HS-5 (cell line): Measurements from ENCODE around the gene IL17RE.
A peak's percentile ranks its signal among the peaks of the same experiment; 100 is the strongest.
"Not testable (repeated sequence)": the region's sequence is repeated elsewhere in the genome, so short reads cannot be mapped to it uniquely, and the experiment has no call there.

Experiments used
- DNase-seq: peaks from one replicate; pipeline ENCODE4 v3.0.0-alpha.2; 2012; ENCODE audit warnings: low read depth

Gene IL17RE

DNA sequence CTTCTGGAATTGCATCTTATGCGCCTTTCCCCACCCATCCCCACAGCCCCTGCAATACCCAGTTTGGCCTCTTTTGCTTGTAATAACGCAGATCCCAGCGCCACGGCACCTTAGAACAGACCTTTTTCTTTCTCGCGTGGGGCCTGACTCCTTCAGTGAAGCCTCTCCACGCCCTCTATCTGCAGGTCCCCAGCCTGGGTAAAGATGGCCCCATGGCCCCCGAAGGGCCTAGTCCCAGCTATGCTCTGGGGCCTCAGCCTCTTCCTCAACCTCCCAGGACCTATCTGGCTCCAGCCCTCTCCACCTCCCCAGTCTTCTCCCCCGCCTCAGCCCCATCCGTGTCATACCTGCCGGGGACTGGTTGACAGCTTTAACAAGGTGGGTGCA lies 31.6 kb downstream of the IL17RE start:
- DNase-seq, result no peak

DNA sequence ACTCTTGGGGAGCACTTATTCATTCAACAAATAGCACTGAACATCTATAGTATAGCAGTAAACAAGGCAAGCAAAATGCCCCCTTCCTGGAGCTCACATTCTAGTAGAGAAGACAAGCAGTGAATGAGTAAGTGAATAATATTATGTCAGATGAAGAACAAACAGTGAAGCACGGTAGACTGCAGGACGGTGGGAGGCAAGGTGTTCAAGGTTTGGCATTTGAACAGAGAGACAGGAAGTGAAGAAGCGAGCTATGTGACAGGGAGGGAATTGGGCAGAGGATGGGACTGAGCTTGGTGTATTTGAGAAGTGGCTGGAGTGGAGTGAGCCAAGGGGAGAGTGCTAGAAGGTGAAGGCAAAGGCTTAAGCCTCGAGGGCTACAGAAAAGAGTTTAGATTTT lies 32.3 kb downstream of the IL17RE start:
- no peak for DNase-seq

GRCh38 chr3:9935966-9936510 lies 33.4 kb downstream of the IL17RE start:
- DNase-seq, result no peak

DNA sequence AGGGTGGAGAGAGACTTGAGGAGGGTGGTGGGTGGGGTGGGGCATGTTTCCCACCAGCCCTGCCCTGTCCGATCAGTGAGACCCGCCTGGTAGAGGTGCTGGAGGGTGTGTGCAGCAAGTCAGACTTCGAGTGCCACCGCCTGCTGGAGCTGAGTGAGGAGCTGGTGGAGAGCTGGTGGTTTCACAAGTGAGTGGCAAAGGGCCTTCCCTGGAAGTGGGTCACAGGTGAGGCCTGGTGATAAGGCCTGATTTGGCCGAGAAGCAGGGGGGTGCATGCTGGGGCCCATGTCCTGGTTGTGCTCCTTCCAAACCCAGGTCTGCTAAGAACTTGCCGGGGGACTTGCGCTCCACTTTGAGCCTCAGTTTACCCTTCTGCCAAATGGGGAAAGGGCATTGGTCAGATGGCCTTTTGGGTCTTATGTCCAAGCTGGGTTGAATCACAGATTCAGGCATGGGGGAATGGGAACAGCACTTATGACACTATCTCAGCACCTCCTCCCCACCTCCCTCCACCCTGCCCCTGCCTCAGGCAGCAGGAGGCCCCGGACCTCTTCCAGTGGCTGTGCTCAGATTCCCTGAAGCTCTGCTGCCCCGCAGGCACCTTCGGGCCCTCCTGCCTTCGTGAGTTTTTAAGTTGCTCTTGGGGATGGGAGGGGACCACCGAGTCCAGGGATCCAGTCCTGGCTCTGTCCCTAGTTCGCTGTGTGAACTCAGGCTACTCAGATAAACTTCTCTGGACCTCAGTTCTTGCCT lies 35.0 kb downstream of the IL17RE start:
- no peak for DNase-seq

DNA sequence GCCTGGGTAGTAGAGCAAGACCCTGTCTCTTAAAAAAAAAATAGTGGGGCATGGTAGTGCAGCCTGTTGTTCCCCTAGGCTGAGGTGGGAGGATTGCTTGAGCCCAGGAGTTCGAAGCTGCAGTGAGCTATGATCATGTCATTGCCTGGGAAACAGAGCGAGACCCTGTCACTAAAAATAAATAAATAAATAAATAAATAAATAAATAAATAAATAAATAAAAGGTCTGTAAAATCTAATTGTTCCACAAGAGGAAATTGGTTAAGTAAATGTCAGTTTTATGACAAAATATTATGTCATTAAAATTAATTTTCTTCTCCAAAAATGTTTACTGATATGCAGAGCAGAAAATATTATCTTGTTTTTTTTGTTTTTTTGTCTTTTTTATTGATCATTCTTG lies 36.3 kb downstream of the IL17RE start:
- no peak for DNase-seq

DNA sequence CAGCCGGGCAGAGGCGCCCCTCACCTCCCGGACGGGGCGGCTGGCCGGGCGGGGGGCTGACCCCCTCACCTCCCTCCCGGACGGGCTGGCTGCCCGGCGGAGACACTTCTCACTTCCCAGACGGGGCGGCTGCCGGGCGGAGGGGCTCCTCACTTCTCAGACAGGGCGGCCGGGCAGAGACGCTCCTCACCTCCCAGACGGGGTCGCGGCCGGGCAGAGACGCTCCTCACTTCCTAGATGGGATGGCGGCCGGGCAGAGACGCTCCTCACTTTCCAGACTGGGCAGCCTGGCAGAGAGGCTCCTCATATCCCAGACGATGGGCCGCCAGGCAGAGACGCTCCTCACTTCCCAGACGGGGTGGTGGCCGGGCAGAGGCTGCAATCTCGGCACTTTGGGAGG lies 37.3 kb downstream of the IL17RE start:
- DNase-seq, result not testable (repeated sequence)

DNA sequence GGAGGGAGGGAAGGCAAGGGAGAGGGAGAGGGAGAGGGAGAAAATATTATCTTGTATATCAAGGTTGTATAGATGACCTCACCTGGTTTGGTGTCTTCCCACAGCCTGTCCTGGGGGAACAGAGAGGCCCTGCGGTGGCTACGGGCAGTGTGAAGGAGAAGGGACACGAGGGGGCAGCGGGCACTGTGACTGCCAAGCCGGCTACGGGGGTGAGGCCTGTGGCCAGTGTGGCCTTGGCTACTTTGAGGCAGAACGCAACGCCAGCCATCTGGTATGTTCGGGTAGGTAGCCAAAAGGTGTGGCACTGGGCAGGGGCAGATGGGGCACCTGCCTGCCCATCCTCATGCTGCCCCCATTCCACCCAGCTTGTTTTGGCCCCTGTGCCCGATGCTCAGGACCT lies 38.1 kb downstream of the IL17RE start:
- DNase-seq, result no peak

- DNase-seq, result no peak
Observed at GRCh38 chr3:9942164-9942563, 39.5 kb downstream of the IL17RE start.

- no peak for DNase-seq
Observed at GRCh38 chr3:9942934-9943690, 40.5 kb downstream of the IL17RE start.

- DNase-seq, result no peak
Observed at GRCh38 chr3:9944271-9944670, 41.6 kb downstream of the IL17RE start.

- no peak for DNase-seq
Observed at GRCh38 chr3:9945358-9945757, 42.7 kb downstream of the IL17RE start.

DNA sequence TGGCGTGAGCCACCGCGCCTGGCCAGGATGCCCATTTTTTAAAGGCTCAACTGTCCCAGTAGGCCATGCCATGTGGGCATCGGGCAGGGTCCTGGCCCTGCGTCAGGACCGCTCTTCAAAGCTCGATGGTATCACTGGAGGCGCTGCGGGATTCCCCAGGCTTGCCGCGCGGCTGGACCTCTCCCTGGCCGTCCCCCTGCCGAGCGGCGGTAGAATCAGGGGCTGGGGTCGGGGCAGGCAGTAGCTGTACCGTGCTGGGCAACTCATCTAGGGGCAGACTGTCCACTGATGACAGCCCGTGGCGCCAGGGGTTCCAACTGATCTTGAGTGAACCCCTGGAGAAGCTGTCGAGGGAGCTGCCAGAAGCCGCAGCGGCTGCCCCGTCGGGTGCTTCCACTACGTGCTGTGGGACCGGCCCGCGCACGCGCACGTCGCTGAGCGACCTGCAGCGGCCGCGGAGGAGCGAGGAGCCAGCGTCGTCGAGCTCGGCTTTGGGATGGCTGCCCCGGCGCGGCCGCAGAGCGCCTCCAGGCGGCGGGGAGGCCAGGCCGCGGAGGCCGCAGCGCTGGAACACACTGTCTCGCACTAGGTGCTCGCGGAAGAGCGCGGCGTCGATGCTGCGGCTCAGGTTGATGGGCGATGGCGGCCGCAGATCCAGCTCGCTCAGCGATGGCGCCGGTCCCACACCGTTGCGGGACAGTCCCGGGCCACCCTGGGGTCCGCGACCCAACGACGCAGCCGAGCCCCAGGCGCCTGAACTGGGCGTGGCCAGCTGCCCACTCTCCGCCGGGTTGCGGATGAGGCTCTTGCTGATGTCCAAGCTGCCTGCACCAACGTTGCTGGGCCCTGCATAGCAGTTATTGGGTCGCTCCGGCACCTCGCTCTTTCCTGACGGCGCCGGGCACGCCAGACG lies 43.7 kb downstream of the IL17RE start:
- peak; percentile 58 for DNase-seq

DNA sequence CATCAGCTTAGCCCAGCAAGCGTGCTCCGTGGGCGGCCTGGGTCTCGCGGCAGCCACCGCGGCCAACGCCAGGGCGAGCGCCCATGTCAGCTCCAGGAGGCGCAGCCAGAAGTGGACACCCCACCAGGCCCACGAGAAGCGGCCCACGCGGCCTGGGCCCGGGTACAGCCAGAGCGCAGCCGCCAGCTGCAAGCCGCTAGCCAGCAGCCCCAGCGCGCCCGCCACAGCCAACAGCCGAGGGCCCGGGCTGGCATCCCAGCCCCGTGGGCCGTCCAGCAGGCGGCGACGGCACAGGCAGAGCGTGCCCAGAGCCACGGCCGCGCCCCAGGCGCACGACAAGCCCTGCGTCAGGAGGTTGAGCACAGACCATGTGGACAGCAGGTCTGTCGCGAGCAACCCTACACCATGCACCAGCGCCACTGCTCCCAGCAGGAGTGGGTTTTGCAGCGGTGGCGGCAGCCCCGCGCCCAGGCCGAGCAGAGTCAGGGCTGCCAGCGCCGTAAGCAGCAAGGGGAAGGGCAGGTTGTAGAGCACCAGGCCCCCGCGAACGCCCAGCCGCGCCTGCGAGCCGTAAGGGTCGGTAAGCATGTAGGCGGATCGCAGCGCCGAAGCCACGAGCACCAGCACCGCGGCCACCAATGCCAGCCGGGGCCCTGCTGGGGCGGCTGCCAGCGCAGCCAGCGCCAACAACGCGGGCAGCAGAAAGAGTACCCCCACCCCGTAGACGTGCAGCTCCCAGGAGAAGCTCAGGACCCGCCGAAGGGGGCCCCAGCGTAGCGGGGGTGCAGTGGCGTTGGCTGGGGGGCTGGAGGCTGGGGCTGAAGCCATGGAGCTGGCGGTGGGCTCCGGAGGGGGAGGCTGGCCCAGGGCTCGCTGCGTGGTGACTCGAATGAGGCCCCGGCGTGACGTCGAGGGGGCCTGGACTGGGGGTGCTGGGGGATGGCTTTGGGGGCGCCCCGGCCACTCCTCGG lies 44.7 kb downstream of the IL17RE start:
- DNase-seq, result peak; percentile 54

GRCh38 chr3:9948586-9948985 lies 45.9 kb downstream of the IL17RE start:
- DNase-seq, result no peak

GRCh38 chr3:9949115-9949514 lies 46.5 kb downstream of the IL17RE start:
- DNase-seq, result no peak

DNA sequence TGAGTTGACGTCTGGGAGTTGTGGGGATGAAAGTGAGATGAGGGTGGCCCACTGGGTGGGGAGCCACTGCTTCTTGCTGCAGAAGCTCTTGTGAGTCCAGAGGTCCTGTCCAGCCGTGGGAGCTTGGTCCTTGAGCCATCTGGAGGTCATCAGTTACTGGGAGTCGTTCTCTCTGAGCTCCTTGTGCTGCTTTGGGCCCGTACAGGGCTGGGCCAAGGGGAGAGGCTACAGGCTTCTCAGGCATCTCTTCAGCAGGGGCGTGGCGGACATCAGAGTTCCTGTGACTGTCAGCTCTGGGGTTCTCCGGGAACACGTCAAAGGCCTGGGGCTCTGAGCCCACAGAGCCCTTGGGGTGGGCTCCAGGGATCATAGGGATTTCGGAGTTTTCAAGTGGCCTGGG lies 47.0 kb downstream of the IL17RE start:
- DNase-seq, result no peak

GRCh38 chr3:9951126-9951525 lies 48.5 kb downstream of the IL17RE start:
- DNase-seq, result no peak

DNA sequence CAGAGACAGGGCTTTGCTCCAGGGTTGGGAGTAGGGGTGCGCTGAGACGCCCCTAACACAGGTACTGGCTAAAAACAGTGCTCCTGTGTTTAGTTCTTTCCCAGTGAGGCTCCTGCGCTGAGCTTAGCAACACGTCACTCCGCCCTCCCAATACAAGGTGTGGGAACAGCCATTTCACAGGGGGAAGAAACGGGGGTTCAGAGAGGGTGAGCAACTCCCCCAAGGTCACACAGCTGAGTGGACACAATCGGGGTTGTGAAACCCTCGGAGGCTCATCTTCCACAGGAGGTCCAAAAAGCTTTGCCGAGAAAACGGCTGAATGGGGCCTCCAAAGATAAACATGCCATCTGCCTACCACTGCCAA lies 48.9 kb downstream of the IL17RE start:
- DNase-seq, result no peak

DNA sequence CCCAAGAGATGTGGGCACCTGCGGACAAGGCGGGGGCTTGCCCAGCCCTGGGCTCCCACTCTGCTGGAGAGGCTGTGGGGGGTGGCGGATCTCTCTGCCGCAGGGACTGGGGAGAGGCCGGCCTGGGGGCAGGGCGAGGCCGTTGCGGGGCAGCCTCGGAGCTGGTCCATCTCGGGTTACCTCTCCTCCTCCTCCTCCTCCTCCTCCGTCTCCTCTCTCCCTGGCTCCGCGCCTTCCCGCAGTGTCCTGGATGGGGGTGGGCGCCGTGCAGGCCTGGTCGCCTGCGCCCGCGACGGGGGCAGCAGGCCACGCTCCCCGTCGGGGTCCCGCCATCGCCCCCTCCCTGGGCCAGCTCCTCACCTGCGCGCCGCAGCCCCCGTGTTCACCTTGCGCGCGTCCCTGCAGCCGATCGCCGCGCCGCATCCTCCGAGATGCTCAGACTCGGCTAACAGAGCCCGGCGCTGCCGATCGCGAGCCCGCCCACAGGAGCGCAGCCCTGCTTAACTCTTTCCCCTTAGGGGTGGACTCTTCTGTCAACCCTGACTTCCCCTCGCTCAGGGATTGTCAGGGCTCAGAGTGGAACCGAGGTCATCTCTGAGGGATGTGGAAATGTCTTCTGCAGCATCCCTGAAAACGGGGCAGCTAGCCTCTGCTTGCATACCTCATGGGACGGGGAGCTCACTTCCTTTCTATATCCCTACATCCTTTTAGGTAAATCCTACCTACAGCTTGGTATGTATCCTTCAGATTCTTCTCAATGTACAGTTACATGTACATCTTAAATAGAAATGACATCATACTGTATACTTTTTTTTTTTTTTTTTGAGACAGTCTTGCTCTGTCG lies 49.5 kb downstream of the IL17RE start, which contains the start of gene PRRT3:
TSS of gene PRRT3 (minus strand) at position 447 of the 844 bp plus-strand sequence. CDS start 2,293 bp downstream, outside the sequence.
- DNase-seq, result no peak

- no peak for DNase-seq
Observed at GRCh38 chr3:9955067-9955502, 52.4 kb downstream of the IL17RE start.
